Left lung (tissue), 10 donors: ENCODE results near the gene CHRNA4. TPM values are rescaled to one million over a fixed set of nuclear protein-coding genes. Genes with fewer than 3 reads are reported as not detected.

Experiments
- ATAC-seq: fragments of 200-7000 bp; cut with Tn5 transposase; one replicate; pipeline ENCODE4 v1.9.1; 2020; ENCODE audit warnings: moderate library complexity
- DNase-seq, 4 donors: peaks; one replicate each; pipeline ENCODE4 v3.0.0-alpha.2; 2013 to 2020
- H3K27ac ChIP-seq, 2 donors: fragments of 200-600 bp; sonication (generic) in 1 of 2; one replicate each; pipeline versions ENCODE4 v1.5.0 to v1.8.0; 2020 to 2021
- H3K27me3 ChIP-seq, 2 donors: fragments of 200-600 bp; sonication (generic) in 1 of 2; one replicate each; pipeline versions ENCODE4 v1.5.0 to v1.8.0; 2020 to 2021
- H3K36me3 ChIP-seq, 2 donors: fragments of 200-600 bp; sonication (generic) in 1 of 2; one replicate each; pipeline versions ENCODE4 v1.5.0 to v1.8.0; 2020 to 2021
- H3K4me1 ChIP-seq, 2 donors: fragments of 200-600 bp; one replicate each; pipeline ENCODE4 v1.8.0; 2021
- H3K4me3 ChIP-seq, 2 donors: fragments of 200-600 bp; sonication (generic) in 1 of 2; one replicate each; pipeline versions ENCODE4 v1.5.0 to v1.8.0; 2020 to 2021; ENCODE audit warnings: mild to moderate bottlenecking in 1 of 2
- H3K9me3 ChIP-seq, 2 donors: fragments of 200-600 bp; sonication (generic) in 1 of 2; one replicate each; pipeline versions ENCODE4 v1.5.0 to v1.8.0; 2020 to 2021
- CTCF ChIP-seq, 2 donors: fragments of 200-600 bp; sonication (generic) in 1 of 2; IDR thresholded peaks; one replicate each; pipeline versions ENCODE4 v1.5.0 to v1.8.0; 2021; ENCODE audit warnings: antibody characterized with exemption in 2 of 2
- intact Hi-C, 2 donors: fragments of 100-400 bp; cut with DNase I; formaldehyde crosslinking; loops; one replicate each; pipeline versions ENCODE4 v1.11.2 to v1.14.2; 2022
- polyA plus RNA-seq, 6 donors: library from polyadenylated mRNA; unstranded; fragments of 120-200 nt; gene quantifications; one replicate each; pipeline ENCODE4 v1.2.1, GENCODE V29; 2013; ENCODE audit not compliant: insufficient read length in 6 of 6
- total RNA-seq, 2 donors: library from RNA; stranded (reverse); fragmentation: NEBNext Ultra II Directional; extraction: Animal tissue kit (Norgen Biotek cat#: 25700); gene quantifications; one replicate each; pipeline ENCODE4 v1.2.1, GENCODE V29; 2021
- donor health status: DM: no; HTN: yes; CAD: no.
- donor health status: DM: no; HTN: no; CAD: no.

CHRNA4 gene
- total and polyA plus RNA-seq, 8 donors = 0.16 to 1.3 (median 1.00) TPM; not detected in 2

GRCh38 chr20:63333241-63333836 lies 27.8 kb downstream of the CHRNA4 start:
- intact Hi-C loops = no loop called here
- DNase-seq (peak in 1 of 4 donors; percentile 57), ATAC-seq (no peak)
- Histone ChIP-seq H3K27ac (no peak overlapping the region), H3K4me3 (no peak overlapping the region), H3K27me3 (peaks cover 0 to 94% of the 10 kb centered on the region in 2 donors), H3K4me1 (no peaks in the 10 kb centered on the region), H3K9me3 (peaks cover 0 to 10% of the 10 kb centered on the region in 2 donors), H3K36me3 (no peaks in the 10 kb centered on the region)
- no peak for TF ChIP-seq CTCF (IDR thresholded peaks at IDR 0.05)

- H3K4me1 ChIP-seq = no peaks in the 10 kb centered on the region
- no peak for TF ChIP-seq CTCF (IDR thresholded peaks at IDR 0.05)
- H3K36me3 ChIP-seq = no peaks in the 10 kb centered on the region
- no peak overlapping the region for H3K4me3 ChIP-seq
- ATAC-seq = no peak
- peak in 1 of 4 donors; percentile 36 for DNase-seq
- no peak overlapping the region for H3K27ac ChIP-seq
- H3K27me3 ChIP-seq = peaks cover 0 to 88% of the 10 kb centered on the region in 2 donors
- intact Hi-C loops = no loop called here
- H3K9me3 ChIP-seq = peaks cover 0 to 10% of the 10 kb centered on the region in 2 donors
These were observed 28.5 kb downstream of the CHRNA4 start for GRCh38 chr20:63332488-63333240.

- Histone ChIP-seq H3K36me3 (no peaks in the 10 kb centered on the region), H3K27me3 (peaks cover 0 to 80% of the 10 kb centered on the region in 2 donors), H3K4me1 (no peaks in the 10 kb centered on the region), H3K27ac (no peak overlapping the region), H3K4me3 (no peak overlapping the region), H3K9me3 (peaks cover 0 to 12% of the 10 kb centered on the region in 2 donors)
- ATAC-seq (no peak), DNase-seq (peak in 1 of 4 donors; percentile 13)
- intact Hi-C loops = no loop called here
- TF ChIP-seq CTCF (IDR thresholded peaks at IDR 0.05) = no peak
These were observed 29.3 kb downstream of the CHRNA4 start for GRCh38 chr20:63331741-63332400.

- intact Hi-C loops = no loop called here
- Histone ChIP-seq H3K9me3 (peaks cover 0 to 17% of the 10 kb centered on the region in 2 donors), H3K27me3 (peaks cover 0 to 70% of the 10 kb centered on the region in 2 donors), H3K4me1 (no peaks in the 10 kb centered on the region), H3K36me3 (no peaks in the 10 kb centered on the region), H3K27ac (no peak overlapping the region), H3K4me3 (no peak overlapping the region)
- DNase-seq (peak in 1 of 4 donors; percentile 47), ATAC-seq (no peak)
- no peak for TF ChIP-seq CTCF (IDR thresholded peaks at IDR 0.05)
These were observed 30.2 kb downstream of the CHRNA4 start for GRCh38 chr20:63330940-63331339.
